Activated T-helper 1 cell treated with anti-CD3 and anti-CD28 coated beads, Interleukin-12 subunit alpha, Interleukin-12 subunit beta, Interleukin-2, Interleukin-4 antibody, amounts not matched to agents 30 ng/mL and 10 ng/mL and 1 ng/mL, durations not matched to agents 14 hours and 24 hours and 36 hours (primary cell): ENCODE results near the gene CASQ2. TPM values are rescaled to one million over a fixed set of nuclear protein-coding genes. Genes with fewer than 3 reads are reported as not detected.
"Not testable (repeated sequence)": the region's sequence is repeated elsewhere in the genome, so short reads cannot be mapped to it uniquely, and the experiment has no call there.

Experiments
- DNase-seq: peaks from one replicate; pipeline ENCODE4 v3.0.0; 2021; ENCODE audit warnings: low spot score
- H3K27ac Mint-ChIP-seq: one replicate; pipeline ENCODE4 v1.8.0; 2021; ENCODE audit warnings: mild to moderate bottlenecking, mixed read lengths
- H3K27me3 Mint-ChIP-seq: one replicate; pipeline ENCODE4 v1.8.0; 2022; ENCODE audit warnings: mild to moderate bottlenecking, moderate library complexity, mixed read lengths; ENCODE audit not compliant: insufficient read depth
- H3K36me3 Mint-ChIP-seq: one replicate; pipeline ENCODE4 v1.8.0; 2021; ENCODE audit warnings: low read depth, mixed read lengths
- H3K4me1 Mint-ChIP-seq: one replicate; pipeline ENCODE4 v1.8.0; 2021; ENCODE audit warnings: low read depth, mixed read lengths
- H3K4me3 Mint-ChIP-seq: one replicate; pipeline ENCODE4 v1.8.0; 2021; ENCODE audit warnings: mild to moderate bottlenecking, moderate library complexity, mixed read lengths
- H3K9me3 Mint-ChIP-seq: one replicate; pipeline ENCODE4 v1.8.0; 2021; ENCODE audit warnings: mixed read lengths
- intact Hi-C: fragments of 100-400 bp; cut with micrococcal nuclease; formaldehyde crosslinking; loops from one replicate; pipeline ENCODE4 v1.15.1; 2024
- total RNA-seq: library from RNA; stranded (reverse); gene quantifications from 2 replicates; pipeline ENCODE4 v1.2.3, GENCODE V29; 2022

Gene CASQ2
- total RNA-seq, 1 donor from 2014 or later: not detected

DNA sequence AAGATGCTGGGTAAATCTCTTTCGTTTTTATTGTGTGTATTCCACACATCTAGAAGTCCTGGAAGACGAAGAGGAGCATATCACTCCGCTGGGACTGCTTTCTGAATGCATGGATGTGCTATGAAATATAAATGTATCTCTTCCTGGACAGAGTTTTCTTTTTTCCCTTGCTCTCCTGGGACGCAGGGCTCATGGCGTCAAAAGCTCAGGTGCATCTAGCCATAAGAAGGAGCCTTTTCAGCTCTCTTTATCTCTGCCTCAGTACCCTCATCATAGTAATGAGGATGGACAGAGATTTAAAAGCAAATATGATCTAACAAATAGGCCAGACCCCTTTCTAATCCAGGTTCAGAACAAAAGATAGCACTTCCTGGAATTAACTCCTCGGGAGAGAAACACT is 27.5 kb upstream of the CASQ2 start:
- no peak overlapping the region for H3K27ac Mint-ChIP-seq
- H3K27me3 Mint-ChIP-seq: peaks cover 15% of the 10 kb centered on the region
- no peaks in the 10 kb centered on the region for H3K9me3 Mint-ChIP-seq
- no peak overlapping the region for H3K4me3 Mint-ChIP-seq
- no peak for DNase-seq
- no peaks in the 10 kb centered on the region for H3K36me3 Mint-ChIP-seq
- no peaks in the 10 kb centered on the region for H3K4me1 Mint-ChIP-seq
- intact Hi-C loops: no loop called here

DNA sequence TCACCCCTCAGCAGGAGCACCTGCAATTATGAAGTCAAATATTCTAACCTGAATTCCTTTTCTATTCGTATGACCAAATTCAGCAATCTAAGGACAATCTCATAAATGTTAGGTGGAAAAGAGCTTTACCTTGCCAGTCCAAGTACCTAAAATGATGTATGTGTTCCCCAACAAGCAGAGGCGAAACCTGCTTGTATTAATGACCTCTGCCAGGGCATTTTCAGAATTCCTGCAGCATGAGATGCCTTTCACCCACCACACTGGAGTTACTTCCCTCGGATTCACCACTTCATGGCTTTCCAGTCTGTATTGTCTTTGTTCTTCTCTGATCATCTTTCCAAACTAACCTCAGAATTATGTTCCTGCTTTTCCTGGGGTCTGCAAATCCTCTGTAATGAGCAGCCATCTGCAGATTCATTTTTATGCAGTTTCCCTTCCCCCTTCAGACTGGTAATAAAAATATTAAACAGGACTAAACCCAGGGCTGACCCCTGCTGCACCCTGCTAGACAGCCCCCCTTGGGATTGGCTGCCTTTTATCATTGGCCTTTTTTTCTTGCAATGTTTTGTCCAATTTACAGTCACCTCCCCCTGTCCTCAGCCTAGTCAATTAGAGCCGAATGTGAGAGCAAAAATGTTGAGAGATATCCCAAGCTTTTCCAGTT is 26.6 kb upstream of the CASQ2 start:
- Mint-ChIP-seq H3K27ac (no peak overlapping the region), H3K4me3 (no peak overlapping the region), H3K9me3 (no peaks in the 10 kb centered on the region), H3K36me3 (no peaks in the 10 kb centered on the region), H3K4me1 (no peaks in the 10 kb centered on the region), H3K27me3 (peaks cover 12% of the 10 kb centered on the region)
- intact Hi-C loops: no loop called here
- no peak for DNase-seq

DNA sequence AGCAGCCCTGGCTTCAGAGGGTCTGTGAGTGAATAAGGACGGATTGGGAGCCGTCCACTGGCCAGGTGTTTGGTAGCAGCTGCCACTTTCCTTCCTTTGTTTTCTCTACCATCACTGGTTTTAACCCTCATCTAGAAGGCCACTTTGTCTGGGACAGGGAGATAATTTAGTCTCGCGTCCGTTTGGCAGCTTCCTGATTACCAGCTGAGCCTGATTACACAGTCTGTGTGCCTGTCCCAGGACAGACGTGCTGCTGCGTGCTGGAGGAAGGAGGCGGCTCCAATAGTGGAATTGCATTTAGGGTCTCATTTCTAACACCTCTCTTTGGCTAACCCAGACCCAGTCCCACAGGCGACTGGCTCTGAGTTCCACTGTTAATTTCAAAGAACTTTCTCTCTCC is 24.6 kb upstream of the CASQ2 start:
- no peak for DNase-seq
- Mint-ChIP-seq H3K27ac (no peak overlapping the region), H3K4me3 (no peak overlapping the region), H3K36me3 (no peaks in the 10 kb centered on the region), H3K27me3 (peaks cover 12% of the 10 kb centered on the region), H3K4me1 (no peaks in the 10 kb centered on the region), H3K9me3 (no peaks in the 10 kb centered on the region)
- intact Hi-C loops: no loop called here

DNA sequence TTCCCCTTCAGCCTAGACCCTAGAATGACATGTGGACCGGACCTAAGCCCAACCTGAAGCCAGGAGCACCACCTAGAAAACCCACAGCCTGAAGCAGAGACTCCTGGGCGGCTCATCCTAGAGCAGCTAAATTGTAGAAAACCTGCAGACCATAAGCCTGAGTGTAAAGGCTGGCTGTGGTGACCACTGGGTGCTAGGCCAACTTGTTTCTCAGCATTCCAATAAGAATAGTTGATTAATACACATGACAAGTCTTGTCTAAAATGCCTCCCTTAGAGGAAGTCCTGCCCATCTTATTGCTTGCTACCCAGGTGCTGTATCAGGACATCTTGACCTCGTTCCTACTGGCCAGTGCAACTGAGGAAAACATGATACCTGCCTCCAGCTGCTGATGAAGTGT is 23.3 kb upstream of the CASQ2 start:
- no peak for DNase-seq
- intact Hi-C loops: no loop called here

DNA sequence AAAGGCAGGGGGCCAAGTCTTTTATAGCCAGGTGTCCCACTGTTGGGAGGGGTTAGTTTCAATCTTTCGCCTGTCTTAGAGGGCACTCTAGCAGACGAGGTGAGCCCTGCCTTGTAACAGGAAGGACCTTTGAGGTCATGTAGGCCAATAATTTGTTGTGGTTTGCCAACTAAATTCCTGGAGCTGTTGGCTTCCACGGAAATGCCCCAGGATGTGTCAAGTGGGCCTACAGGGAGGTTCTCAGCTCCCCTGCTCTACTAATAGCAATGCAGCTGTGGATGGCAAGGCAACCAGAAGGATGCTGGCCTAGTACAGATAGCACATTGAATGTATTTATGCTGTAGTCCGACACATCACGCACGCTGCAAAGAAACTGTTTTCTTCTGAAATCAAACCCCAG is 22.3 kb upstream of the CASQ2 start:
- no peak for DNase-seq
- Mint-ChIP-seq H3K4me3 (no peak overlapping the region), H3K4me1 (no peaks in the 10 kb centered on the region), H3K27me3 (peaks cover 6% of the 10 kb centered on the region), H3K27ac (no peak overlapping the region), H3K36me3 (no peaks in the 10 kb centered on the region), H3K9me3 (no peaks in the 10 kb centered on the region)
- intact Hi-C loops: no loop called here

More for the DNA sequence above, 23.3 kb upstream of the CASQ2 start:
- no peaks in the 10 kb centered on the region for H3K9me3 Mint-ChIP-seq
- H3K27ac Mint-ChIP-seq: no peak overlapping the region
- no peaks in the 10 kb centered on the region for H3K4me1 Mint-ChIP-seq
- peaks cover 8% of the 10 kb centered on the region for H3K27me3 Mint-ChIP-seq
- no peak overlapping the region for H3K4me3 Mint-ChIP-seq
- H3K36me3 Mint-ChIP-seq: no peaks in the 10 kb centered on the region

DNA sequence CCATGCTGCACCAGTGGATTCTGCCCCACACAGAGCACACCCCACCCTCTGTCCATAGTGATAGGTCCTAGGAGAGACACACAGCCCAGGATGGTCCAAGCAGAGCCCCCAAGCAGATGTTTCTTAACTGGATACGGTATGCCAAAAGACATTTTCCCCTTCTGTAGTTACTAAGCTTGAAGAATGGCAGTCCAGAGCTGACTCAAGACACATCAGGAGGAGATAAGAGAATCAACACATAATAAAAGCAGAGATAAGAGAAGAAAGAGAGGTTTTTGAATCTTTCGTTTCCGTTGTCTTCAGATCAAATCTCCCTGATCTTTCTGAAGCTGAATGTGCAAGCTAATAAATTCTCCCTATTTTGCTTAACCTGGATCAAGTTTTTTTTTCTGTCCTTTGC is 21.8 kb upstream of the CASQ2 start:
- DNase-seq: no peak
- Mint-ChIP-seq H3K4me3 (no peak overlapping the region), H3K4me1 (no peaks in the 10 kb centered on the region), H3K36me3 (no peaks in the 10 kb centered on the region), H3K9me3 (no peaks in the 10 kb centered on the region), H3K27me3 (peaks cover 6% of the 10 kb centered on the region), H3K27ac (no peak overlapping the region)
- intact Hi-C loops: no loop called here

DNA sequence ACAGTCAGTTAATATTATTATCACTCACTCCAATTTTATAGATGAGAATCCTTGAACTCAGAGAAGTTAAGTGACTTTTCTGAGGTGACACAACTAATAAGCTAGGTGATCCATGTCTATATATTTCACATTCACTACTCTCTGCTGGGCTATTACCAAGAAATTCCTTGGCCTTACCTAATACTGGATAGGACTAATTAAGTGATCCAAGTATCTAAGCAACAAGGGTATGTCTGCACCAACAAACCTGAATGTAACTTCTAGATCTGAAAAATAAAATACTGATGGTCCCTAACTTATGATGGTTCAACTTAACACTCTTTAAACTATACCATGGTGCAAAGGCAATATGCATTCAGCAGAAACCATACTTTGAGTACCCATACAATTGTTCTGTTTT is 14.8 kb upstream of the CASQ2 start:
- no peak for DNase-seq
- no peaks in the 10 kb centered on the region for H3K36me3 Mint-ChIP-seq
- H3K9me3 Mint-ChIP-seq: no peaks in the 10 kb centered on the region
- H3K27ac Mint-ChIP-seq: no peak overlapping the region
- no peaks in the 10 kb centered on the region for H3K4me1 Mint-ChIP-seq
- no peak overlapping the region for H3K4me3 Mint-ChIP-seq
- intact Hi-C loops: no loop called here
- H3K27me3 Mint-ChIP-seq: peaks cover 9% of the 10 kb centered on the region

DNA sequence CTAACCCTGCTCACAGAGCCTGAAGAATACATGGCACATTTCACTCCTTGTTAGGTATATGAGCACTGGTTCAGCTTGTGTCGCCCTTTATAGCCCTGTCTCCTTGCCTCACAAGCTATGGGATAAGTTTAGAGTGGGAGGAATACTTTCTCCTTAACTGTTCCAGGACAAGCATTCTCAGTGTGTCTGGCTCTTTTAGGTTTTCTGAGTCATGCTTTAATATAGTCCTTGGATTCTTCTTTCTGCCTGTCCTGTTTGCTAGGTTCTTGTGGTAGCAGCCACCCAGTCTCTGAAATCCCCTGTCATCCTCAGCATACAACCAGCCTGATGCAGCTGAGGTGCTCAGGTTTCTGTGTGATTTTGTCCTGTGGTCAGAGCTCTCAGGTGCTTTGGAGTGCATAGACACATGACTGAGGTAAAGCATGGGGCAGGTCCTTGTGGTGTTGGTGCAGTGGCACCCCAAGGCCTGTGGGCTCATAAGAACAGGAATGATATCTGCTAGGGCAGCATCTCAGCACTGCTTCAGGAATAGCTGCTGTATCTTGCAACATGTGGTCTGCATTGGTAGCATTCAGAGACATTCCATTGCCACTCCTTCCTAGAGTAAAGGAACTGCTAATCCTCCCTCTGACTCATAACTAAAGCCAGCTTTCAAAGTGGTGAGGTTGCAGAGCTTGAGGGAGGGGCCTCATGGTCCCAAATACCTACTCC is 14.2 kb upstream of the CASQ2 start:
- no peak overlapping the region for H3K4me3 Mint-ChIP-seq
- no peaks in the 10 kb centered on the region for H3K36me3 Mint-ChIP-seq
- no peak overlapping the region for H3K27ac Mint-ChIP-seq
- H3K4me1 Mint-ChIP-seq: no peaks in the 10 kb centered on the region
- H3K27me3 Mint-ChIP-seq: peaks cover 9% of the 10 kb centered on the region
- H3K9me3 Mint-ChIP-seq: no peaks in the 10 kb centered on the region
- intact Hi-C loops: no loop called here
- DNase-seq: no peak

DNA sequence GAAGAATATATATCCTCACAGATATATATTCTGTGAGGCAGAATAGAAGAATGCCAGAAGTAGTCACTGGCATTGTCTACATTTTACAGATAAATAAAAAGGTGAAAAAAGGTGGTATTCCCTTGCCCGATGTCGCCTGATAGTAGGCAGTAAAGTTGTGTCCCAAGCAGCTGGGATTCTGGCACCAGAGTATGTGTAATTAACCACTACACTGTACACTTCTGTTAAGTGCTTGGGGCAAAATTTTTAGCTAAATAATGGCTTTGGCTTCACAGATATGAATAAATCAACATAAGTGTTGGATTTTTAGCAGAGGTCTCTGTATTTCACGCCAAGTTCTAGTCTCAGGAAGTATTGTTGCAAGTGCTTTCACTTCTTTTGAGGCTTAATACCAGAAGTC is 13.3 kb upstream of the CASQ2 start:
- no peak for DNase-seq
- H3K4me3 Mint-ChIP-seq: no peak overlapping the region
- no peak overlapping the region for H3K27ac Mint-ChIP-seq
- H3K36me3 Mint-ChIP-seq: no peaks in the 10 kb centered on the region
- no peaks in the 10 kb centered on the region for H3K9me3 Mint-ChIP-seq
- H3K27me3 Mint-ChIP-seq: peaks cover 13% of the 10 kb centered on the region
- no peaks in the 10 kb centered on the region for H3K4me1 Mint-ChIP-seq
- intact Hi-C loops: no loop called here

DNA sequence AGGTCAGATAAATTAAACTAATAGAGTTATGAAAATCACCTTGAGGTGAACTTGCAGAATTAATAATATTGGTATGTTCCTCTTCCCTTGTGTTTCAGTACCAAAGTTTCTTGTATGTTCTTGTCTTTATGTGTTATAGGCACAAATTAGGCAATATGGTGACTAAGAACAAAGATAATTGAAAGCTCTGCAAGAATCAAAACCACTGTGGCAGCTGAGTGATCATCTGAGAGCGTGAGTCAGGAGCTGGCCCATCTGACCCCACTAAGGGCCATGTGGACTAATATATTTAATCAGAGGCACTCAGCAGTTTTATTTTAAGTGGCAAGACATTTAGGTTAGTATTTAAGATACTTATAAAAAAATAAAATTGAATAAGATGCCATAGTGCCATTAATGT is 12.8 kb upstream of the CASQ2 start:
- H3K27ac Mint-ChIP-seq: no peak overlapping the region
- no peaks in the 10 kb centered on the region for H3K9me3 Mint-ChIP-seq
- peaks cover 13% of the 10 kb centered on the region for H3K27me3 Mint-ChIP-seq
- intact Hi-C loops: no loop called here
- no peak overlapping the region for H3K4me3 Mint-ChIP-seq
- DNase-seq: no peak
- H3K4me1 Mint-ChIP-seq: no peaks in the 10 kb centered on the region
- H3K36me3 Mint-ChIP-seq: no peaks in the 10 kb centered on the region

DNA sequence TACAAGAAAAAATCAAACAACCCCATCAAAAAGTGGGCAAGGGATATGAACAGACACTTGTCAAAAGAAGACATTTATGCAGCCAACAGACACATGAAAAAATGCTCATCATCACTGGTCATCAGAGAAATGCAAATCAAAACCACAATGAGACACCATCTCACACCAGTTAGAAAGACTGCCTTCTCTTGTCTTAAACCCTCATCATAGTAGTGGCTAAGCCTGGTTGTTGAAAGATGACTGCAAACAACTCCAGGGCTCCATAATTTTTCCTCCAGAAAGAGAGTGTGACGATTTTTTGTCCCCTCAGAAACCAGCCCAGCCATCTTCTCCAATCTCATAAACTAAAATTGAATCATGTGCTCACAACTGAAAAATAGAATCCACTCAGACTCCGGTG is 12.1 kb upstream of the CASQ2 start:
- H3K27me3 Mint-ChIP-seq: peaks cover 13% of the 10 kb centered on the region
- H3K27ac Mint-ChIP-seq, DNase-seq, H3K36me3 Mint-ChIP-seq, intact Hi-C loops, H3K9me3 Mint-ChIP-seq, H3K4me1 Mint-ChIP-seq, H3K4me3 Mint-ChIP-seq: not testable (repeated sequence)

DNA sequence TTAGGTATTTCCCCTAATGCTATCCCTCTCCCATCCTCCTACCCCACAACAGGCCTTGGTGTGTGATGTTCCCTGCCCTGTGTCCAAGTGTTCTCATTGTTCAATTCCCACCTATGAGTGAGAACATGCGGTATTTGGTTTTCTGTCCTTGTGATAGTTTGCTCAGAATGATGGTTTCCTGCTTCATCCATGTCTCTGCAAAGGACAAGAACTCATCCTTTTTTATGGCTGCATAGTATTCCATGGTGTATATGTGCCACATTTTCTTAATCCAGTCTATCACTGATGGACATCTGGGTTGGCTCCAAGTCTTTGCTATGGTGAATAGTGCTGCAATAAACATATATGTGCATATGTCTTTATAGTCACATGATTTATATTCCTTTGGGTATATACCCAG is 10.6 kb upstream of the CASQ2 start:
- H3K27ac Mint-ChIP-seq, intact Hi-C loops, H3K4me1 Mint-ChIP-seq, H3K4me3 Mint-ChIP-seq, DNase-seq, H3K9me3 Mint-ChIP-seq, H3K36me3 Mint-ChIP-seq: not testable (repeated sequence)
- peaks cover 17% of the 10 kb centered on the region for H3K27me3 Mint-ChIP-seq

DNA sequence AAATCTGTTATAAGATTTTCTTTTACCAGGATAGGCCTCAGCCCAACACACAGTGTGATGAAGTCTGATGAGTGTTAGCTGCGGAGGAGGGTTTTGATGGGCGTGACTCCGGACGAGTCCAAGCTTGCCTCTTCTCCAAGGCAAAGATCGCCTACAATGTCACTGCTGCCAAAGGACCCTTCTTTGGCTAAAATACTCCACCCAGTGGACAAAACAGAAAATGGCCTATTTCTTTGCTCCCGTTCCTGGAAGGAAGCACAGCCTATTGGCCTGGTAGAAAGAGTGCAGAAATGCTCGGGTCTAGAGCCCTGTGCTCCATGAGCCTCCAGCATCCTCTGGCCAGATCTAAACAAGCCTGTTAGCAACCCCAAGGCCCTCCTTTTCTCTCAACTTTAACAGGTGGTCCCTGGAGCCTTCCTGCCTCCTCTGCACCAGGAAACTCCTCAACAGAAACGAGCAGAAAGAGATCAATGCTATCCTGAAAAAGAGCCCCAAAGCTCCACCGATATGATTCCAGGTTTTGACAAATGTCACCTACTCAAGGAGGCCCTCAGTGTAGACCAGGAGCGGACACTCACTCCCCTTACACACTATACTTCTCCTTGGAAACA is 3.4 kb upstream of the CASQ2 start:
- intact Hi-C loops: loop anchor here (1.0 to 5.0 kb wide), 3 partner anchors 65 to 635 kb away; no protein-coding TSS in a partner anchor
- Mint-ChIP-seq H3K27me3 (peaks cover 8% of the 10 kb centered on the region), H3K4me1 (no peaks in the 10 kb centered on the region), H3K36me3 (no peaks in the 10 kb centered on the region), H3K4me3 (no peak overlapping the region), H3K27ac (no peak overlapping the region), H3K9me3 (no peaks in the 10 kb centered on the region)
- DNase-seq: no peak
